GDM1 (cell line): Measurements from ENCODE around the gene RBP3.
A peak's percentile ranks its signal among the peaks of the same experiment; 100 is the strongest.

ENCODE experiments used
- DNase-seq: peaks from one replicate; lab custom pipeline; 2025; lab: John Stamatoyannopoulos, UW

RBP3 gene

GRCh38 chr10:47348138-47348651 is at the start of gene RBP3:
RBP3 (plus strand) TSS chr10:47348363; CDS start chr10:47348485, 122 bp downstream.
- DNase-seq = no peak

DNA sequence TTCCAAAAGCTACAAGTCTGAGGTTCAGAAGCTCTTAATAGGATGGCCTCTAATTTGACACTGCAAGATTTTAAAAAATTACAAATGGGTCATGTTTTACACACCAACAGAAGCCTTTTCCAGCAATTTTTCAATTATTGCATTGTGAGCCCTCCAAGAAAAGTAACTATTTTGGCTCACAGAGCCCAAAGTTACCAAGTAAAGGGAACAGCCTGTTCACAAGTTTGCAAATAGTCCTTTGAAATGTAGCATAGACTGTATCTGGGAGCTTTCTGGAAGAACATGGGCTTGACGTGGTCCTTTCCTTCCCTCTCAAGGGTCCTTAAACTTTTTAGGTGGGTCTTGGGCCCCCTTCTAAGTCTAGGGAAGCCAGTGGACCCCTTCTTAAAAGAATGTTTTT is 49.4 kb upstream of the RBP3 start:
- DNase-seq = no peak

- DNase-seq = no peak
These were observed 48.3 kb upstream of the RBP3 start, which contains the start of gene GDF10 for GRCh38 chr10:47299611-47300428. GDF10 (plus strand) TSS chr10:47300197; CDS start chr10:47300652, 455 bp downstream.

DNA sequence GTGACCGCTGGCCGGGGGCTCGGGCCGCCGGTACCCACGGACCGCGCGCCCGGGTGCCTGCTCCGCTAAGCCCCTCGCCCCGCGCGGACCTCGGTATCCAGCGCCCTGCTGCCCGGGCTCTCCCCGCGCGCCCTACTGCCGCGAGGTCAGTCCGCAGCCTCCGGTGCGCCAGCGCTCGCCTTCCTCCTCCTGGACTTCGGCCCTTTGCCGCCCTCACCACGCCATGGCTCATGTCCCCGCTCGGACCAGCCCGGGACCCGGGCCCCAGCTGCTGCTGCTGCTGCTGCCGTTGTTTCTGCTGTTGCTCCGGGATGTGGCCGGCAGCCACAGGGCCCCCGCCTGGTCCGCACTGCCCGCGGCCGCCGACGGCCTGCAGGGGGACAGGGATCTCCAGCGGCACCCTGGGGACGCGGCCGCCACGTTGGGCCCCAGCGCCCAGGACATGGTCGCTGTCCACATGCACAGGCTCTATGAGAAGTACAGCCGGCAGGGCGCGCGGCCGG is 47.7 kb upstream of the RBP3 start:
- no peak for DNase-seq

- DNase-seq = no peak
These were observed 46.3 kb upstream of the RBP3 start for GRCh38 chr10:47301833-47302232.

DNA sequence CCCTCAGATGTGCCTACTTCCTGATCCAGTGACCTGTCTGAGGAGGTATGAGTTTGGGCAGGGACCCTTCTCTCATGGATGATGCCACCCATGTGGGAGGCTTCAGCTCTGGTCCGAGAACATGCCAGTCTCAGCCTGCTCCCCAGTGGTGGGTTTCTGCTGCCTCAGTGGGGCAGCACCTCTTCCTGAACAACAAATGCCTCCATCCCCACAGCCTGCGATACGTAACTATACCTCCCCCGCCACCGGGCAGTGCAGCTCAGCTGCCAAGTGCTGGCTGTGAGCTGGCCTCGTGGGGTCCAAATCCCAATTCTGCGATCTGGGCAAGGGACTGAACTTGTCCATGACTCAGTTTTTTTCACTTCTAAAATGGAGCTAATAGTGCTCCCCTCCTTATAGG is 45.1 kb upstream of the RBP3 start:
- DNase-seq = no peak

- DNase-seq = no peak
These were observed 44.3 kb upstream of the RBP3 start for GRCh38 chr10:47303866-47304265.

GRCh38 chr10:47305566-47305965 is 42.6 kb upstream of the RBP3 start:
- no peak for DNase-seq

DNA sequence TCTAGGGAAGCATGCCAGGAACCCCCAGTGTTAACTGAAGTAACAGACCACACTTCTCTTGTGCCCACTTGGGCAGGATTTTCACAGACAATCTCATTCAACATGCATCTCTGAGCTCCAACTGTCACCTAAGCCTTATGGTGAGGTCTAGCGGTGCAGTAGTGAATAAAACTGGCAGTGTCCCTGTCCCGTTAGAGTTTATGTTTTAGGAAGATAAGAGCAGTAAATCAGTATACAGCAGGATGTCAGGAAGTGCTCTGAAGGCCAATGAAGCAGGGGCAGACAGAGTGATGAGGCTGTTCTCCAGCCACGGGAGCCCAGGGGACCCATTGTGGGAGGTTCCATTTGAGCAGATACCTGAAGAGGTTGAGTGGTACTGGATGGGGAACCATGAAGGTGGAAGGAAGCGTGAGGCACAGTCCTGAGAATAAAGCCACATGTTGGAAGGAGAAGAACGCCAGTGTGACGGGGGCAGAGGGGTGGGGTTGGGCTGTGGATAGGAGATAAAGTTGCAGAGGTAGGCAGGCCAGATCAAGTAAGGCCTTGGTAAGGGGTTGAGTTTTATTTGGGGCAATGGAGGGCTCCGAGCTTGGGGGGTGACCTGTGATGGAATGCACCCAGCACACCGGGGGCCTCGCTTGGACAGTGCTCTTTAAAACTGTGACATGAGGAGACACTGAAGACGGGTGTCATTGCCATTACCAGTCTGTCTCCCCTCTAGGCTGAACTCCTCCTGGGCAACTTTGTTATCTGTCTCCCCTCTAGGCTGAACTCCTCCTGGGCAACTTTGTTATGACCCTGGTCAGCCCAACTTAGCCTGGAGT is 41.6 kb upstream of the RBP3 start:
- DNase-seq = peak; percentile 12

- DNase-seq = no peak
These were observed 40.8 kb upstream of the RBP3 start for GRCh38 chr10:47307381-47307780.

- DNase-seq = no peak
These were observed 39.4 kb upstream of the RBP3 start for GRCh38 chr10:47308775-47309174.

GRCh38 chr10:47309408-47310089 is 38.6 kb upstream of the RBP3 start:
- no peak for DNase-seq

GRCh38 chr10:47310090-47310505 is 38.1 kb upstream of the RBP3 start:
- DNase-seq = no peak

DNA sequence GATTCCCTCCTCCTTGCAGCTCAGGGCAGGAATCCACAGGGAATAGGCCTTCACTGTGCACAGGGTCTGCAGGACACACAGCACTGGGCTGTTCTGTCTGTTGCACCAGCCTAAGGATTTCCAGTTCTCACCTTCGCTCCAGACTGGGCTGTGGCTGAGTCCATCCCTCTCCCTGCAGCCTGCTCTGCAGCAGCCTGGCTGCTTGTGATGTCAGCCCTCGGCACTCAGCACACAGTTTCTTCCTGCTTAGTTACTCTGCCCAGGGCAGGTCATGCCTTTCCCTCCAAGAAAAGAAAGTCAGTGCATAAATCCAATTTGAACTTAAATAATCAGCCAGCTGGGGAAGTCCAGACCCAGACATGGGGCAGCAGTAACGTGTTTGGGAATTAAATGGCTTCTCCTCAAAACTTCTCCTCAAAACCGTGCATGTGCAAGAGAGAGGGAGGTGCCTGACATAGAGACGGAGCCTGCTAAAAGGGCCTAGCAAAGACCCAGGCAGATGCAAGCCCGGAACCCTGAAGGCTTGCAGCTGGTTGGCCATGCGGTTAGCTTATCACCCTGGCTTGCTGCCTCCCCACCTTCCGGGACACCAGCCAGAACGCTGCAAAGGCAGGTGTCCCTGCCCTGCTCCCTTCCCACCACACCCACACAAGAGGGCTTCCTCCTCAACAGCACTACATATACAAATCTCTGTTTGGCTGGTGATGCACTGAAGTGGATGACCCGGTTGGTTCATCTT is 36.8 kb upstream of the RBP3 start:
- DNase-seq = no peak

- DNase-seq = peak; percentile 62
These were observed 36.1 kb upstream of the RBP3 start for GRCh38 chr10:47311932-47312662.

- DNase-seq = no peak
These were observed 35.5 kb upstream of the RBP3 start for GRCh38 chr10:47312663-47312995.

- no peak for DNase-seq
These were observed 33.7 kb upstream of the RBP3 start for GRCh38 chr10:47314416-47314970.

DNA sequence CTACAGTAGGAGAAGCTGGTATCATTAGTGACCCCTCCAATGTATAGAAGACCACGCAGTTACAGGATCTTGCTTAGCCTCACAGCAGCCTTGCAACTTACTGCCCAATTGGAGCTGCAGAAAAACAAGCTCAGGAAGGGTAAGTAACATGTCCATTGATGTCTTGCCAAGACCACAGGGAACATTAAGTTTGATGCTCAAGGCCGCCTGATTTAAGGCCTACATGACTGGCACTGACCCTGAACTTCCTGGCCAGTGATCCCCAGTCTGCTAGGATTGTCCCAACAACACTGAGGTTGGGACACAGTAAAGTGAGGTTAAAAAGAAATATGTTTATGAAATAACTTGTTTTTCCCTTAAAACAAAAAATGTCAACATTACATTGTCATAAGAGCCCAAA is 32.7 kb upstream of the RBP3 start:
- no peak for DNase-seq

GRCh38 chr10:47316131-47316530 is 32.0 kb upstream of the RBP3 start:
- no peak for DNase-seq

DNA sequence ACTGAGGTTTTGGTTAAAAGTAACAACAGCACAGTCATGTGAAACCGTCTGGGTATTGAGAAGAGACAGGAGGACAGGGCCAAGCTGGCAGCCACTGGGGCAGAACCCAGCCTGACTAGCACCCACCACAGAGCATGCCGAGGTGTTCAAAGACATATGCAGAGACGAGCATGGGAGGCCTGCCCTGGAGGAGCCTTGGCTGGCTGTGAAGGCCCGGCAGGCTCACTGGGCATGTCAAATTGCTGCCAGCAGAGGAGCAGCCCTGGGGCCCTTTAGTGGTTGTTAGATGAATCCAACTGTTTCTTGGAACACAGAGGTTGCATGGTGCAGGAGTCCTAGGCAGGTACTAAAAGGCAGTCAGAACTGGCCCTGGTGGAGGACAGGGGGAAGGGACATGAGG is 30.9 kb upstream of the RBP3 start:
- DNase-seq = no peak
